Measurements from ENCODE around the gene ZBTB7B. TPM values are rescaled to one million over a fixed set of nuclear protein-coding genes. Genes with fewer than 3 reads are reported as not detected.
A peak's percentile ranks its signal among the peaks of the same experiment; 100 is the strongest.

Gene ZBTB7B
- total RNA-seq, 1 donor from 2014 or later = 58.9 TPM

GRCh38 chr1:154999571-155000410, 2.8 kb upstream of the ZBTB7B start:
- intact Hi-C loops (cut with micrococcal nuclease) = no loop called here

DNA sequence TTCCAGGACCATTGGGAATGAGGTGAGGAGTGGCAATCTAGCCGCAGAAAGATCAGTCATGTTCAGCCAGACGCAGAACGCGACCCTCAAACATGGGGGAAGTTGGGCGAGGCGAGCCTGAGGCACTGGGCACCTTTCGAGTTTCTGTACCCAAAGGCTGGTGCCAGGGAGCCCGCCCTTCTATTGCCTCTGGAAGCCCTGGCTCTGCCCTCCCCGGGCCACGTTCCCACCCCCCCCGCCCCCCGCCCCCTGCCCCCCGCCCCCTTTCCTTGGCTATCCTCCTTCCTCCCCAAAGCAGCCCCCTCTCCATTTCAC, 2.2 kb upstream of the ZBTB7B start:
- DNase-seq (no peak), ATAC-seq (no peak)
- intact Hi-C loops (cut with micrococcal nuclease) = no loop called here

More at GRCh38 chr1:154999571-155000410, 2.8 kb upstream of the ZBTB7B start:
- ATAC-seq = no peak
- DNase-seq = peak; percentile 44

DNA sequence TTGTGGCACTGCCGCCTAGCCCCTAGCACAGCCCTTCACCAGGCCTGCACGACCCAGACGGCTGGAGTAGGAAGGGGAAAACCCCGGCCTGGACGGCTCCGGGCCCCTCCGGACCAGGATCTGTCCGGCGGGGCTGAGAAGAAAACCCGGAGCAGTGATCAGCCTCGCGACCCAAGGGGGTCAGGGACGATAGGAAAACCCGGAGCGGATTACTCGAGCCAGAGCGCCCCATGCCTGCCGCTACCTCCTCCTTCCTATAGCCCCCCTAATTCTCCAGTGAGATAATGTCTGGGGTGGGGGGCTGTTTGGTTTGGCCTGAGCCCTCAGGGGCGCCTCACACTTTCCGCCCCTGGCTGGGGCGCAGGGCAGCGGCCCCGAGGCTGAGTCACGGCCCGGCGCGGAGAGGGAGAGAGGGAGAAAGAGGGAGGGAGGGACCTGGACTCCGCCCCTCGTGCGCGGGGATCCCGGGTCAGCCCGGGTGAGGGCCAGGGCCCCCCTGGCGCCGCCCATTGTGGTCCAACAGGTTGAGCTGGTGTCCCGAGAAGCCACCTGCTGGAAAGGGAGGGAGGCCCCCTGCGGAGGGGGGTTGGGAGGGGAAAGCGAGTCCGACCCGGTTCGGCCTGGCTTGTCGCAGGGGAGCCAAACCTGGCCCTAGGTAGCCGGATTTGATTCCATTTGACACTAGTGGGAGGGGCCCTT, 1.7 kb upstream of the ZBTB7B start:
- ATAC-seq (peak; percentile 63), DNase-seq (peak; percentile 92)
- intact Hi-C loops (cut with micrococcal nuclease) = no loop called here

DNA sequence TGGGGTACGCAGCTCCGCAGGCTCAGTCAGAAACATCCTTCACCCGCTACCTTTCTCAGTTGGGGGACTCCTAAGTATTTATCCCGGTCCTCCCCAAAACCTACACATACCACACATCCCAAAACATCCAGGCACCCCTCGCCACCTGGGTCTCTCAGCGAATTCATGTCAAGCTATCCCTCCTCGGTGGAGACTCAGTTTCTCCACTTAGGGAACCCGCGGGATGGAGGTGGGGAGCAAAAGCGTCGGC, 1.3 kb upstream of the ZBTB7B start:
- ATAC-seq (no peak), DNase-seq (no peak)
- intact Hi-C loops (cut with micrococcal nuclease) = no loop called here

GRCh38 chr1:155001675-155002463, 733 bp upstream of the ZBTB7B start:
- DNase-seq = peak; percentile 100
- intact Hi-C loops (cut with micrococcal nuclease) = no loop called here
- ATAC-seq = peak; percentile 79

GRCh38 chr1:155003227-155003765, 694 bp downstream of the ZBTB7B start:
- intact Hi-C loops (cut with micrococcal nuclease) = no loop called here
- ATAC-seq = no peak
- peak; percentile 62 for DNase-seq

- peak; percentile 10 for ATAC-seq
- intact Hi-C loops (cut with micrococcal nuclease) = no loop called here
- peak; percentile 83 for DNase-seq
These were observed 1.3 kb downstream of the ZBTB7B start for GRCh38 chr1:155003766-155004351.

GRCh38 chr1:155004352-155005075, 1.9 kb downstream of the ZBTB7B start:
- intact Hi-C loops (cut with micrococcal nuclease) = no loop called here
- ATAC-seq (no peak), DNase-seq (peak; percentile 28)

DNA sequence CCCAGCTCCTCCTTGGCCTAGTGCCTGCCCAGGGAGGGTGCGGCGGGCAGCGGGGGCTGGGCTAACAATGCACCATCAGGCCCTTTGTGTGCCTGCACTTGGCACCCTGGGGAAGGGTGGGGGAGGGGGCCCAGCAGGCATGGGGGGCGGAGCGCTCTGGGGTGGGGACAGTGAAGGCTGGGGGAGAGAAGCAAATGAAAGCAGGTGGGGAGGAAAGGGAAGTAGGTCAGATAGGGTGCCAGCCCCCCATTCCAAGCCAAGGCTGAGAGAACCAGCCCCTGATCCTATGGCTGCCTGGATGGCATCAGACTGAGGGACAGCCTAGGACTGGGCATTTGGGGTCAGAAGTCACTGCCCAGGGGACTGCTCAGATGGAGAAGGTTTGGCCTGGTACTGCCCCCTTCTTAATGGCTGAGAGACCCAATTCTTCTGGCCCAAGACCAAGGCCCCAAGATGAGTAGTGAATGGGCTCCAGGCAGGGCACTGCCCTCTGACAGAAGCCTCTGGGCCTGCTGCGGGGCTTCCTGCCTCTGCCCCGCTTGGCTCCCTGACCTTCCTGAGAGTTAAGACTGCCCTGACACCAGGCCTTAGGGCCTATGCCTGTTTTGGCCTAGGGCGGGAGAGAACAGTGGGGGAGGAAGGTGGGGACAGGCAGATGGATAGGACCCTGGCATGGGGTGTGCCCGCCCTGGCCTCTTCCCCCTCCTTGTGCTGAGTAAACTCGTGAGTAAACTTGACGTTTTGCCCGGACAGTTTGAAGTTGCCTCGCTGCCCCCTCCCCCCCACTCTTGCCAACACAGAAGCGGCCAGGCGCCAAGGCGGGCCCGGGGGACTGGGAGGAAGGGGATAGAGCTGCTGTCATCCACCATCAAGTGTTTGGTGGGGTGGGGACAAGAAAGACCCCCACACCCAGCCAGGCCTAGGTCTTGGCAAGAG, 2.7 kb downstream of the ZBTB7B start:
- peak; percentile 85 for DNase-seq
- intact Hi-C loops (cut with micrococcal nuclease) = no loop called here
- peak; percentile 41 for ATAC-seq

GRCh38 chr1:155006601-155007101, 4.0 kb downstream of the ZBTB7B start:
- DNase-seq (peak; percentile 31), ATAC-seq (no peak)
- intact Hi-C loops (cut with micrococcal nuclease) = no loop called here

DNA sequence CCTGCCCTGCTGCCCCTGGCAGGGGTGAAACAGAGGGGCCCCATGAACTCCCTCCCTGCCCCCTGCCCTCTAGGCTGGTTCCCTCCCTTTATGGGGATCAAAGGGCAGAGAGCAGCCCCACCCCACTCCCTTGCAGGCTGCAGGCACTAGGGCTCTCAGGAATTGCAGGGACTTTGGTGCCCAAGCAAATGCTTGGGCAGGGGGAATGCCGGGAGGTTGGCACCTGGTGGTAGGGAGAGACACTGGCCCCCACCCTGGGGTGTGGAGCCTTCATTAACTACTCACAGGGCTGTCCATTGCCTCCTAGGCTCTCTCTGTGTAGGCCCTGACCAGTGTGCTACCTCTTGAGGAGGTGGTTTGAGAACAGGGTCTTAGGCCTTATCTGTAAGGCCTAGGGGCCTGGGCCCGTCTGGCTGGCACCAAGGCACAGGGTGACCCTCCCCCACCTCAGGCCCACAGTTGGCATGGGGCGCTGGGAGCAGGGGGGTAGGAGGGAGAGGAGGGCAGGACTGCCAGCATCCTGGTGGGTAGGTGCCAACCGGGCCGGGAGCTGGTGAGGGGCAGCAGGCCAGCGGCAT, 4.7 kb downstream of the ZBTB7B start:
- intact Hi-C loops (cut with micrococcal nuclease) = no loop called here
- ATAC-seq = peak; percentile 37
- peak; percentile 86 for DNase-seq

DNA sequence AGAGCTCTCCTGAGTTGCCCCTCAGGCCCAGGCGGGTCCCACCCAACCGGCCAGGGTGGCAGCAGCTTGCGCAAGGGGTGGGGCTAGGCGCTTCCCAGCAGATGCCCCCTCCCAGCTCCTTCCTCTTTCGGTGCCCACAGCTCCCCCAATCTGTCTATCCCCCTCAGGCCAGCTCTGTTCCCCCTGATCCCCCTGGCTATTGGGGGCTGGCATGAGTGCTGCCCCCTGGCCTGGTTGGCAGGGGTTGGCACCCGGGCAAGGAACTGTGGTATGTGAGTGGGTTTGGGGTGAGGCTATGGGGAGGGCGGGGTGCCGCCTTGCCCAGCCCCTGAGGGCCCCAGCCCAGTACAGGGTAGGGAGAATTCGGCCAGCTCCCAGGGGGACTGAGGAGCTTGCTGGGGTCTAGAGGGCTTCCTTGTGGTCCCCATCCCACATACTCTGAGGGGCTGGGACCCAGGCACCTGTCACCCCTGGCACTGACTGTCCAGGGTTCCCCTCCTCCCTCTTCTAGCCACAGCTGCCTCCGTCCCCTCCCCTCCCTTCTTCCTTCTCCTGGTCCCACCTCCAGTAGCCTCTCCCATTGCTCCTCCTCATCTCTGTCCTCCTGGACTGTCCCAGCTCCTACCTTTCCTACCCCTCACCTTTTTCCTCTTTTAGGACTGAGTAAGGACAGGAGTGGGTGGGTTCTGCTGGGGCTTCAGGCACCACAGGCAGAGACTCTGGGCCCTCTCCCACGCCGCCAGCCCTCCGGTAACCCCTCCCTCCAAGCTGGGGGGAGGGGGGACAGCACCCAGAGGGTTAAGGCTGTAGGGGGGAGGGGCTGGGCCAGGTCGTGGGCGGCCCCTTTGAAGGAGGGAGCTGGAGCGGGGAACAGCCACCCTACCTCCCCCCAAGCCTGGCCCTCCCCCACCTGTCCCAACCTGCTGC, 5.7 kb downstream of the ZBTB7B start:
- intact Hi-C loops (cut with micrococcal nuclease) = no loop called here

DNA sequence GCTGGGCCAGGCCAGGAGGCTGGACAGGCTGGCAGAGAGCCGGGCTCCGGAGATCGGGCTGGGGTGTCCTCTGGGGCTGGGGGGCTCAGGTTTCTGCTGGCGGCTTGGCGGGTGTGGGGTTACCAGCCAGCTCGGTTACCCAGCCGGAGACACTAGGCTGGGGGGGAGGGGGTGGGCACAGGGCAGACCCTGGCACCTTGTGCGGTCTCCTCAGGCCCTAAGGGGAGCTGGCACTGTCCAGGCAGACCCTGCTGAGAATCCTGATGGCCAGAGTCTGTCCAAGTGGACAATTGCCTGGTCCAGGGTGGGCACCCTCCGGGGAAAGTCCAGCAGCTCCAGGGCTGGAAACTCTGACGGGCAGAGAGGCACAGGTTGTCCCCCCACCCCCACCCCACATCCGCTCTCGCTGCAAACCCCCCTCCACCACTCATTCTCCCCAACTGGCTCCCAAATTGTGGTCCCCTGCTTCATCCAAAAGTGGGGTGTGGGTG, 6.7 kb downstream of the ZBTB7B start:
- no peak for ATAC-seq
- DNase-seq = peak; percentile 22
- intact Hi-C loops (cut with micrococcal nuclease) = no loop called here

More for the DNA sequence above, 5.7 kb downstream of the ZBTB7B start:
- peak; percentile 67 for DNase-seq
- no peak for ATAC-seq

- ATAC-seq (no peak), DNase-seq (peak; percentile 25)
- intact Hi-C loops (cut with micrococcal nuclease) = no loop called here
These were observed 7.1 kb downstream of the ZBTB7B start for GRCh38 chr1:155009742-155010141.

- intact Hi-C loops (cut with micrococcal nuclease) = no loop called here
- peak; percentile 27 for DNase-seq
- no peak for ATAC-seq
These were observed 7.8 kb downstream of the ZBTB7B start for GRCh38 chr1:155010211-155010918.

Measured in left ventricle myocardium superior (tissue), 1 donor.